ENCODE data around the gene OR2T2. TPM values are rescaled to one million over a fixed set of nuclear protein-coding genes. Genes with fewer than 3 reads are reported as not detected.
"Not testable (repeated sequence)": the region's sequence is repeated elsewhere in the genome, so short reads cannot be mapped to it uniquely, and the experiment has no call there.

The OR2T2 gene
- total and polyA plus RNA-seq, 8 donors = 0.06 TPM; not detected in 7

- H3K36me3 ChIP-seq = no peaks in the 10 kb centered on the region
- ATAC-seq = no peak
- 63 to 73% methylated on average over 4 of the region's 4 CpGs for WGBS, 2 donors
- no peaks in the 10 kb centered on the region for H3K27me3 ChIP-seq
- FAIRE-seq = no peak
- no peak for DNase-seq
- no peaks in the 10 kb centered on the region for H3K9me3 ChIP-seq
- intact Hi-C loops (cut with DNase I) = no loop called here
- no peak overlapping the region for H3K27ac ChIP-seq
- H3K4me1 ChIP-seq = no peaks in the 10 kb centered on the region
- no peak for TF ChIP-seq CTCF (IDR thresholded peaks at IDR 0.05)
- H3K4me3 ChIP-seq = no peak overlapping the region
These were observed 25.7 kb downstream of the OR2T2 start for GRCh38 chr1:248471154-248471553.

GRCh38 chr1:248472111-248472510 lies 26.7 kb downstream of the OR2T2 start:
- H3K27me3 ChIP-seq; FAIRE-seq; H3K36me3 ChIP-seq; H3K27ac ChIP-seq; H3K4me3 ChIP-seq; ATAC-seq; H3K9me3 ChIP-seq; intact Hi-C loops (cut with DNase I); DNase-seq; H3K4me1 ChIP-seq: not testable (repeated sequence)
- WGBS, 2 donors = 32 to 56% methylated on average over 2 of the region's 2 CpGs

- not testable (repeated sequence) for FAIRE-seq, ATAC-seq
These were observed 27.6 kb downstream of the OR2T2 start, which contains the start of gene OR2T3 for GRCh38 chr1:248473051-248473450. OR2T3 (plus strand) TSS chr1:248473351; CDS start chr1:248473351, 0 bp downstream.

GRCh38 chr1:248475660-248476059 lies 30.2 kb downstream of the OR2T2 start:
- FAIRE-seq; H3K36me3 ChIP-seq; H3K4me1 ChIP-seq; H3K9me3 ChIP-seq; intact Hi-C loops (cut with DNase I); H3K27ac ChIP-seq; DNase-seq; H3K27me3 ChIP-seq; ATAC-seq; H3K4me3 ChIP-seq: not testable (repeated sequence)
- no CpG with 5 or more reads among the region's 1 CpG for WGBS, 2 donors

More at GRCh38 chr1:248473051-248473450, 27.6 kb downstream of the OR2T2 start, which contains the start of gene OR2T3:
- H3K4me3 ChIP-seq; intact Hi-C loops (cut with DNase I); H3K36me3 ChIP-seq; H3K27ac ChIP-seq; DNase-seq; H3K4me1 ChIP-seq; H3K27me3 ChIP-seq; H3K9me3 ChIP-seq: not testable (repeated sequence)
- 32 to 47% methylated on average over 1 of the region's 2 CpGs for WGBS, 2 donors

- not testable (repeated sequence) for FAIRE-seq
These were observed 36.5 kb downstream of the OR2T2 start for GRCh38 chr1:248481686-248482579.

GRCh38 chr1:248488289-248488688 lies 42.9 kb downstream of the OR2T2 start, which contains the start of gene OR2T5:
OR2T5 (plus strand) TSS chr1:248488589; CDS start chr1:248488589, 0 bp downstream.
- ATAC-seq; FAIRE-seq; H3K4me1 ChIP-seq; H3K27ac ChIP-seq; H3K27me3 ChIP-seq; DNase-seq; intact Hi-C loops (cut with DNase I); H3K4me3 ChIP-seq; H3K36me3 ChIP-seq; H3K9me3 ChIP-seq: not testable (repeated sequence)
- WGBS, 2 donors = 63 to 78% methylated on average over 5 of the region's 6 CpGs

More at GRCh38 chr1:248481686-248482579, 36.5 kb downstream of the OR2T2 start:
- H3K4me3 ChIP-seq; ATAC-seq; H3K27me3 ChIP-seq; H3K4me1 ChIP-seq; H3K27ac ChIP-seq; H3K36me3 ChIP-seq; intact Hi-C loops (cut with DNase I); DNase-seq; H3K9me3 ChIP-seq: not testable (repeated sequence)
- 40 to 59% methylated on average over 13 of the region's 13 CpGs for WGBS, 2 donors

GRCh38 chr1:248496661-248497060 lies 51.2 kb downstream of the OR2T2 start:
- intact Hi-C loops (cut with DNase I); H3K9me3 ChIP-seq; H3K27ac ChIP-seq; H3K27me3 ChIP-seq; H3K4me3 ChIP-seq; ATAC-seq; H3K4me1 ChIP-seq; FAIRE-seq; H3K36me3 ChIP-seq; DNase-seq: not testable (repeated sequence)
- no CpG with 5 or more reads among the region's 5 CpGs for WGBS, 2 donors

- DNase-seq; H3K27ac ChIP-seq; H3K9me3 ChIP-seq; H3K36me3 ChIP-seq; H3K4me1 ChIP-seq; FAIRE-seq; intact Hi-C loops (cut with DNase I); H3K27me3 ChIP-seq; ATAC-seq; H3K4me3 ChIP-seq: not testable (repeated sequence)
- 53 to 67% methylated on average over 1 of the region's 2 CpGs for WGBS, 2 donors
These were observed 55.0 kb downstream of the OR2T2 start for GRCh38 chr1:248500305-248501035.
